RPMI7951 (cell line): ENCODE results near the gene TSPAN6. TPM values are rescaled to one million over a fixed set of nuclear protein-coding genes. Genes with fewer than 3 reads are reported as not detected.

Experiments used
- DNase-seq: peaks from one replicate; pipeline ENCODE4 v3.0.0-alpha.2; 2012; ENCODE audit warnings: low read depth
- total RNA-seq: library from RNA; depleted of rRNA; stranded (reverse); fragments of >200 nt; shearing (Covaris generic); gene quantifications from 2 replicates; pipeline ENCODE4 v1.2.3, GENCODE V29; 2014

Gene TSPAN6
- total RNA-seq, 1 experiment from 2014 or later = 24.2 TPM

DNA sequence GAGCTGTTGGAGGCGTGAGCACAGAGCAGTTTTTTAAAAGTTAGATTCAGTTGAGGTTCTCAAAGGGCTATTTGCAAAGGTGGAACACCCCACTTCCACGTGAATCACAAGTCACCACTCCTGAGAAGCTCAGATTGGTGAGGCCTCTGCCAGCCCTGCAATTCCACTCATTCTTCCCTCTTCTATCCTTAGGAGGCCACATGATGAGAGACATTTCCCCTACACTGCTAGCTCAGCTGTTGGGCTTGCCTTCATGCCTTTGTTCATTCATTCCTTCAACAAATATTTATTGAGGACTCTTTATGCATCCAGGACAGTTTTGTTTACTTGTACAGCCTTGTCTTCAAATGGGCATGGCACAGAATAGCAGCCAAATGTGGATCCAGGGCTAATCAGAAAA is 11.1 kb upstream of the TSPAN6 start:
- no peak for DNase-seq

DNA sequence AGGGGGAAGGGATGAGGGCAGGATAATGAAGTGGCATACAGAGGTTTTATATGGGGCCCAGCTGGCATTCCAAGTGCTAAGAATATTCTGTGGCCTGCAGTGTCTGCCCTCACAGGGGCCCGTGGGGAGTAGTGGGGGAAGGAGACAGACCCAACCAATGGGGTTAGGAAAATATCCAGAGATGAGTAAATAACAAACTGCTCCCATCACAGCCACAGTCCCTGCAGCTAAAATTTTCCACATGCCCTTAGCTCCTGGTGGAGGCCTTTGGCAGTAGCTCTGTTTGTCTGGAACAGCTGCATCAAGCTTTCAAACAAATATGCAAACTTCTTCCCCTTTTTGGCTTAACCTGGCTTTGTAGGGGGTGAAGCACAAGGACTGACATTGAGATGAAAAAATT is 10.5 kb upstream of the TSPAN6 start:
- DNase-seq = peak; percentile 59

DNA sequence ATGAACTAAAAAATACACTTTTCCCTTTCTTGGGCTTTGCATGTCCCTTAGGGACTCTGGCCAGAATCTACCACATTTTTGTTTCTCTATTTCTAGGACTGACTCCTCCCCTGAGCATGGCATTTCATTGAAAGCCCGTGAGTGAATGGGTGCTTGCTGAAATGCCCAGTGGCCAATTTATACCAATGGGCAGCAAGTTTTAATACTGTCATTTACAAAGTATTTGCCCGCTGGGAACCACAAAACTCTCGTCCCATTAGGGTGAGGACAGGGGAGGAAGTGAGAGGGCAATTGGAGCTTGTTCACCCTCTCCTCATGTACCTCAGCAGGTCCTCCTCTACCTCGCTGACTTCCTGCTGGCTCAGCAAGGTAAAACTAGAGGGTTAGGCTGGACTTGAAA is 8.5 kb upstream of the TSPAN6 start:
- DNase-seq = peak; percentile 37

DNA sequence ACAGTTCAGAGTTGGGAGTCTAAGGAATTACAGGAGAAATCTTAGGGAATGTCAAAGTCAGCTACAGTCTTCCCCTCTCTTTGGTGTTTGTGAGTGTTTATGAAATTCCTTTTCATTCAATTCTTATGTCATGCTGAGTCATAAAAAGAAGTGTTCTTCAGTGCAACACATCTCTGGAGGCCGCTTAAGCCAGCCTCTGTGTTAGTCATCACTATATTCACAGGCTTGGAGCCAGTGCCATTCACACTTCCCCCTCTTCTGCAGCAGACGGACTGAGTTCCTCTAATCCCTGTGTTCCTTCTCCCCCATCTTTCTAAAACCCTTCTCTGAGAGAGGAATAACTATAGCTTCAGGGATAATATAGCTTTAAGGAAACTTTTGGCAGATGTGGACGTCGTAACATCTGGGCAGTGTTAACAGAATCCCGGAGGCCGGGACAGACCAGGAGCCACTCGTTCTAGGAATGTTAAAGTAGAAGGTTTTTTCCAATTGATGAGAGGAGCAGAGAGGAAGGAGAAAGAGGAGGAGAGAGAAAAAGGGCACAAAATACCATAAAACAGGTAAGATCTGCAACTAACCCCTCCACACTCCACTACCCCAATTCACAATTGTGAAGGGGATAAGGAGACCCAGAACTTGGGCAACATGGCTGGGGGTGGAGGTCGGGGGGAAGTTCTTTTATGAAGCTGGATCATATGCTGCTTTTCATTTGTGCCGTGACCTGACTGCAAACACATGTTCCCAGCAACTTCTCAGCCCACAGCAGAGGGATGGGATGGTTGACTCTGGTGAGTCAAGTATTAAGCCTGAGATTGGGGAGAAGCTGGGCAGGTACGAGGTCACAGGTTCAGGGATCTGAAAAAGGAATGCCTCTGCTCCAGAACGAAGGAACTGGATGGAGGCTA is 7.6 kb upstream of the TSPAN6 start, which contains the start of gene SRPX2:
Gene SRPX2, plus strand, starts transcription at position 244 of the 905 bp plus-strand sequence. CDS start 2,124 bp downstream, outside the sequence.
- DNase-seq = peak; percentile 80

DNA sequence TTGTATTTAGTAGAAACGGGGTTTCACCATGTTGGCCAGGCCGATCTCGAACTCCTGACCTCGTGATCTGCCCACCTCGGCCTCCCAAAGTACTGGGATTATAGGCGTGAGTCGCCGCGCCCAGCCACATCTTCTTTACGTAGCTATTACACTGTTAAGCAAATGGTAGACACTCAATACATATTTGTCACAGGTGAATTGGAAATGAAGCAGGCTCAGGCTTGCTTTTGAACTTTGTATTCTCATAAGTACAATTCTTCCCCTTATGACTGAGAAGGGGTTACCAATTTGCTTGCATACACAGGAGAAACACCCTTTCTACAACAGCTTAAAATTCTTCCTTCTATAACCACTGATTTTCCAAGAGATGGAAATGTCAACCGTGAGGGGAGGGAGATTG is 6.6 kb upstream of the TSPAN6 start:
- DNase-seq = no peak

DNA sequence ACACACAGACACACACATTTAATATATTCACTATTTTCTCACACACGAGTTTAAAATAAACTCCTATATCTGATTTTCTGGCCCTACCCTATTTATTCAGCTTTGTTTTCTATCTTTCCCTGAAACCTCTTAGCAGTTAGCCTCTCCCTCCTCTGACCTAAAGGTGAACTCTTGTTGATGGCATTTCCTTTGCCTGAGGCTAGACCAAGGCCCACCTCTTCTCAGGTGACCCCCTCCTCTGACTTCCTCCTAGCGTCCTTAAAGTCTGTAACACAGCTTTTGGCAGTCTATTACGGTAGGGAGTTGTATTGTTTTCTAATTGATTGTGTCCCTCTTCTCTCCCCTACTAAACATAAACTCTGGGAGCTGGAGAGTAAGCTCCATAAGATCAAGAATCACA is 5.7 kb upstream of the TSPAN6 start:
- DNase-seq = no peak

DNA sequence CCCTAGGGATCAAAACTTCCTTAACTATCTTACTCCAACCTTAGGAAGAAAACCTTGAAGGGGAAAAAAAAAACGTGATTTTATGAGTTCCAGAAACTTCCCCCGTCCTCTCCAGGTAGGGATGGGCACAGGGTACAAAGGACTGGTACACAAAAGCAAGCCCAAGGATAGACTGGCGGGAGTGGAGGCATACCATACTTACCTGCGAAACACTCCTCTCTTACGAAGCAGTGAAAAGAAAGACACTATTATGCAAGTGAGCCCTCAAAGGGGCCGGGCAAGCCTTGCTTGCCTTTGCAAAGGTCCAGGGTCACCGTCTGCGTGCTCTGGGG is 651 bp downstream of the TSPAN6 start:
- no peak for DNase-seq

DNA sequence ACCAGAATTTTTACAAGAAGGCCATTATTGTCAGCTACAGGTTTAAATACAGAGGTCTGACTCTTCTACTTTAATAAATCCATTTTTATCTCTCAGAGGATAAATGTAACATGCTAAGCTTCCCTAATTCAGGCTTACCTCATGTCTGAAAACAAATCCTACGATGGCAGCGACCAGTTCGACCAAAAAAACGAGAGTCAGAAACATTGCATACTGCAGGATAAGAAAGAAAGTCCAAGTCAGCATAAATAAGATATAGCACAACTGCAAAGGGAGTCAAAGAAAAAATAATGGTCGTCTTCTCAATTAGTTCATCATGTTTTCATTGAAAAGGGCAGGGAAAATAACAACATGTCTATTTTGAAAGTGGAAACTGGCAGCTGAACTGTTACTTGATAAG is 1.6 kb downstream of the TSPAN6 start:
- DNase-seq = no peak

DNA sequence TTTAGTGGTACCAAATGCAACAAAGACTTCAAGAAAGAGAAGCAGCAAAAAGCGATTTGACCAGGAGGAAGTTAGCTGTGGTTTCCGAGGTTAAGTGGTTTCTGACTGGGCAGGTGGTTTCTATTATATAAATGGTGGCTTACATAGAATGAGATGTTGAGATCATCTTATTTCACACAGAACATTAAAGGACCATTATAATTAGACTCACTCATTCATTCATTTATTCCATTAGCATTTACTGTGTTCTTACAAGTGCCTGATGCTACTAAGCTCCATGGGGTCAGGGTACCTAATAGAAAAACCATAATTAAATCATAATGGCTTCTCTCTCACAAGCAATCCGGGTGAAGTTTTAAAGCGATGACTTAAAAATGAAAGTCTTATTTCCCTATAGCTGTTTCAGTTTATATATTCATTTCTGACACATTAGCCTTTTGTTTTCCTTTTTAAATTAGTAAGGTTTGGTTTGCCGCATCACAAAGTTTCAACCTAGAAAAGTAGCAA is 10.6 kb downstream of the TSPAN6 start:
- peak; percentile 21 for DNase-seq

DNA sequence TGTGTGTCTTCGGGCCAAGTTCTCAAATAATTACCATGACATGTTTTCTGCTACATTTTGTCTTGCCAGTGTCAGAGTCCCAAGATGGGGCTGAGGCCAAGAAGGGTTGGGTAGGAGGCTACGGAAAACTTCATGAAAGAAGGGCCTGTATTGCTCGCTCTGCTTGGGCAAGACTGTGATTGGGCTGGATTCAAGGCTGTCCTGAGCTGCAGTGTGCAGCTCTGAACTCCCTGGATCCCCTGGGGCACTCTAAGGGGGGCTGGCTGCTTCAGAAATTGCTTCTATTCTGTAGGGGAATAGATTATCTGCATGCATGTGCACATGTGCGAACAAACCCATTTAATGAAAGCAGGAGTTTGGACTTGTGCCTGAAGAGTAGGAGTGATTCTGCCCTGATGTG is 13.6 kb downstream of the TSPAN6 start:
- DNase-seq = no peak

DNA sequence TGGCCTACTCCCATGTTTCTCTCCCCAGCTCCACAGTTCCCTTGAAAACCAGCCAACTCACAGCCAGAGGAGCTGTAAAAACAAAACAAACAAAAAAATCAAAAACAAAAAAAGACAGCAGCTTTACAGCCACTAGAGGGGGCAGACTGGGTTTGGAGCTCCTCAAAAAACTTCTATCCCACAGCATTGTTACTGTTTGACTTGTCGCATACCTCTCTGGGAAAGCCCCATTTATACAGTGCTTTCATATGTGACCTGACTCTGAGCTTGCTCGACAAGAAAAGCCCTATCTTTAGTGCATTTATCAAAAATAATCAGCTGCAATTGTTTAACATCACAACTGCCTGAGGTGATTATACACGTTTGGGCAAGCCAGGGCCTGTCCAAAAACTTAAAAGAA is 21.6 kb downstream of the TSPAN6 start:
- DNase-seq = peak; percentile 46

DNA sequence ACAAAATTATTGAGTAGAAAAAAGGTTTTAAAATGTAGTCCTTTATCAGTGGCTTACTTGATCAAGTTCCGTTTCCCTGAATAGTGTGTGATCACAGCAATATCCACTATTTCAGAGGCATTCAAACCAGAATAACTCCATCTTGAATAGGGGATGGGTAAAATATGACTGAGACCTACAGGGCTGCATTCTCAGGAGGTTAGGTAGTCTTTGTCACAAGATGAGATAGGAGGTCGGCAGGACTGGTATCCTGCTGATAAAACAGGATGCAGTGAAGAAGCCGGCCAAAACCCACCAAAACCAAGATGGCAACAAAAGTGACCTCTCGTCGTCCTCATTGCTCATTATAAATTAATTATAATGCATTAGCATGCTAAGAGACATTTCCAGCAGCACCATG is 24.7 kb downstream of the TSPAN6 start:
- no peak for DNase-seq

DNA sequence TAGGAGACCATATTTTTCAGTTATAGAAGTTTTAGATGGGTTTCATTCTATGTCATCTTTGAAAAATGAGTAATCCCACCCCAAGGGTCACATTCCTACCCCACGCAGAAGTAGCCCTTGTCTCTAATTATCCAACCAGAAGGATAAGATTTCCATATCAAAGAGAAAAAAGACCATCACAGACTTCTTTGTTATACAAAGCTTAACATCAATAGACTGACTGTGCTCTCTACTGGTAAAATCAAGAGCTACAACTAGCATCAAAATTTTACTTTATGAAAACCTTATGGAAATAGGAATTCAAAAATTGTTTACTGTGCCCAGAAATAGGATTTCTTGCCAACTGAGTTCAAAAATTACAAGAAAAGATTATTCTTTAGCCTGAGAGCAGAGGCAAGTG is 27.0 kb downstream of the TSPAN6 start:
- DNase-seq = no peak

DNA sequence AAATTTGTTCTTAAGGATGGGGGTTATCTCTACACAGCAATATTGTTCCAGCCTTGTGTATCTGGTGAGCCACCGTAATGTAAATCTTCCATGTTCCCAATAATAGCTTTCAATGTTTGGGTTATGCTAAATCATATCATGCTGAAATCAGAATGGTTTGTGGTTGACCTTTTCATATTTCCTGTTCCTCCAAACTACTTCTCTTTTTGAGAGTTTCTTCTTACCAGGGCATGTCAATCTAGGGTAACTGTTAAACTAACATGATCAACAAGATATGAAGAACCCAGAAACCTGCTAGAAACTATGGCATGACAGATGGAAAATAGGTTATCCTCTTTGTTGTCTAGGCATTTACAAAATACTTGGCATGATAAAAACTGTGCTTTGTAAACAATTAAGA is 29.9 kb downstream of the TSPAN6 start:
- no peak for DNase-seq

DNA sequence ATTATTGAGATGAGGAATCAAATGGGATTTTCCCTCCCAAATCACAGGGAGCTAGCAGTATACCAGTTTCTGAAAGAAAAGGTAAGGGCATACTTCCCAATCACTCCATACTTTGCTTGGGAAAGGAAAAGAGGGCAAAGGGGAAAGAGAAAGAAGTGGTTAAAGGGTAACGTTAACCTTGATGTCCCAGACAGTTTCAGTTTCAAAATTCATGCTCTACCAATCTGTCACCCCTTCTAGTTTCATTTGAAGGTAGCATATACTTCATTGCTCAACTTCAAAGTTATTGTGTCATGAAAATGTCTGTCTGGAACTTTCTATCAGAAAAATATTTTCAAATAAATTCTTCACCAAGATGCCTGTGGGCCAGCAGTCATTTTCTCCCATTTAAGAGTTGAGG is 35.8 kb downstream of the TSPAN6 start:
- DNase-seq = no peak

DNA sequence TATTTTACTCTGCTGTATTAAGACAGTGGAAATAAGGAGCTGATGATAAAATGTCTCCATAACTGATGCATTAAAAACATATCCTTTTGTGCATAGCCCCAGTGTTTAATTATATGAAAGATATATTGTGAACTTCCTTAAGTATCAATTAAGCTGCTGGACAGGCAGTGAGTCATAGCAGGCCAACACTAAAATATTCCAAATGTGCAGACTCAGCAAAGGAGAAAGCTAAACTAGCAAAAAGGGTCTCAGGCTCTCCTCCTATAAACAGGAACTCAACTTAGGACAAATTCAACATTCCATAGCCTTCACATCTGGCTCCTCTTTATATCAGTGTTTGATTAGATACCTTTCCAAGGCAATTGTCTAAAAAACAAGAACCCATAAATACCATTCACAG is 36.3 kb downstream of the TSPAN6 start:
- DNase-seq = no peak

DNA sequence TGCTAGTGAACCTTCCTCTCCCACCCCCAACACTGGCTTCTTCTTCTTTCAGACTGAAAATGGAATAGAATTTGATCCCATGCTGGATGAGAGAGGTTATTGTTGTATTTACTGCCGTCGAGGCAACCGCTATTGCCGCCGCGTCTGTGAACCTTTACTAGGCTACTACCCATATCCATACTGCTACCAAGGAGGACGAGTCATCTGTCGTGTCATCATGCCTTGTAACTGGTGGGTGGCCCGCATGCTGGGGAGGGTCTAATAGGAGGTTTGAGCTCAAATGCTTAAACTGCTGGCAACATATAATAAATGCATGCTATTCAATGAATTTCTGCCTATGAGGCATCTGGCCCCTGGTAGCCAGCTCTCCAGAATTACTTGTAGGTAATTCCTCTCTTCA is 37.1 kb downstream of the TSPAN6 start:
- no peak for DNase-seq

DNA sequence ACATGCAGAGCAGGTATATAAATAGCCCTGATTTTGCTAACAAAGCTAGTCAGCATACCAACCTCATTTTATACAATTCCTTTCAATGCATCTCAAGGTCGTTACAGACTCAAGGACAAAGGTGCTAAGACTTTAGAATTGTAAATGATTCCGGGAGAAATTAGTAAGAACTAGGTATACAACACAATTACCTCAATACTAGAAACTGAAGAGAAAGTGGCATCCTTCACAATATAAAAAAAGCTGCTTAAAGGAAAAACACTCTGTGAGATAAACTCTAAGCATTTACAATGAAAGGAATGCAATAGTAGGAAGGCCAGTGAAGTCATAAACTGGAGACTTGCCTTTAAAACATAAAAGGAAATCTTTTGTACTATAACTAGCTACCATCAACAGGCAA is 40.0 kb downstream of the TSPAN6 start:
- DNase-seq = no peak

DNA sequence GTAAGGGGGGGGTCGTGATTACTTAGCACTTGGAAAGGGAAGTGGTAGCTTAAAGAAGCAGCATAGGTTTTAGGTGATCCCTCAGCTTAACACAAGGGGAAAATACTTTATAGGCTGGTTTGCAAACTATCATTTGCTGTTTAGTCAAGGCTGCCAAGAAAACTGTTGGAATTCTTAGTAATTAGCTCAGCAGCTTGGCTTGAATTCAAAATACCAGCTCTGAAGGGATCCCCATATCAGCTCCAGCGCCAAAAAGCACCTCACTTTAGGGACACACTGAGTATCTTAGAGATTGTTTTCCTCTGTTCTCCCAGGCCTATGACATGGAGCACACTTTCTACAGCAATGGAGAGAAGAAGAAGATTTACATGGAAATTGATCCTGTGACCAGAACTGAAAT is 43.0 kb downstream of the TSPAN6 start:
- no peak for DNase-seq

DNA sequence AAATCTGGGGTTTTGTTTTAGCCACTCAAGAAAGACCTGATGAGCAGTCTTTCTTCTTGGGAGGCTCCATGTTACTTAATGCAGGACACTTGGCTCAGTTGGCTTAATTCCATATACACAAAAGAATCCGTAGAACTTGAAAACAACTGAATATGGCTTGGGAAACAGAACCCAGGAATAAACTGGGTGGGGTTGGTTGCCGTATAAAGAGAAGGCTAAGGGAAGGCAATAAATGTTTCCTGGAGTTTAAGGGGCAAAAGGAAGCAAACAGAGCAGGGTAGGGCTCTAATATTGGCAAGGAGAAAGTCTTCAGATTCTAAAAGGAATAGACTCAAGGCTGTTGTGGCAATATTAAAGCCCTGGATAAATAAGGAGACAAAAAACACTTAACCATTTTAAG is 43.5 kb downstream of the TSPAN6 start:
- no peak for DNase-seq

DNA sequence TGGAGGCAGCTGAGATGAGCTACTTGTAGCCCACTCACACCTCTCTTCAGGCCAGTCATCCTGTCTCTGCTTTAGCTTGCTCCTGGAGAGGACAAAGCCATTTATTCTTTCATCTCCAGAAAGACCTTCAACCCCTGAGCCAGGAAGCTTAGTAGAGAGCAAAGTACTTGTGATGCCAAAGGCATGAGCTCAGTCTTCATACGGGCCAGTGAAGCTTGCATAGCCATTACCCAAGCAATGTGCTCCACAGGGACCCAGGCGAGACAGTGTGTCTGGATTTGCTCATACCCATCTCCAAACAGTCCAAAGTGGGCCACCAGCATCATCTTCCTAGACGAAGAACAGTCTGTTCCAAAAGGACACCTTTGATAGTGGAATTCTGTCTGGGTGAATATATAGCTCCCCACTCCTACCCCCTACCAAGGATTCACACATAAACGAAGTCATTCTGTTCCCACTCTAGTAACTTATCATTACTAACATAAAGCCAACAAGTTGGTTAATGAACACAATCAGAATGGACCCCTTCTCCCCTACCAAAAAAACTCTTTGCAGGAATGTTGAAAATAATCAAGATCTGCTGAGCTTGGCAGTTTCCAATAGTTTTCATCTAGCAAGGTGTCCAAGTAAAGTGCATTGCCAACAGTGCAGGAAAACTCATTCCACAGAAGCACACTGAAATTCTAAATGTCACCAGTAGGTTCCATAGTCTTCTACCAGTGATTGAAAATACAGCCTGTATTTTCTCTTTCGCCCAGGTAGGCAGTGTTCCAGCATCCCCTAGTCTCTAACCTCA is 45.2 kb downstream of the TSPAN6 start:
- DNase-seq = no peak

DNA sequence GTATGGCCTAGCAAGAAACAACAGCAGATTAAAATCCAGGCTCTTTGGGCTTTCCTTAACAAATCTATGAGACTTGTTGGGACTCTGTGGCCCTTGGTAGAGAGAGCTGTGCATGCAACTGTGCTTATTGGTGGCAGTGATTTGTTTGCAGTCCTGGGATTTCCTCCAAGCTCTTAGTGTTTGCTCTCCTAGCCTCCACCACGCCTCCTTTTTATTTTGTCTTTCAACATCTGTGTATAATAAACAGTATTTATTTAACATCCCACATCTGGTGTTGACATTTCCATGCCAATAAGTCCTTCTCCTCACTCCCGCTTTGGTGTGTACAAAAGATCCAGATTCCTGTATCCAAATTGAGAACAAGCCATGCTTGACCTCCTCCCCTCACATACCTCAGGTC is 48.7 kb downstream of the TSPAN6 start:
- DNase-seq = no peak

DNA sequence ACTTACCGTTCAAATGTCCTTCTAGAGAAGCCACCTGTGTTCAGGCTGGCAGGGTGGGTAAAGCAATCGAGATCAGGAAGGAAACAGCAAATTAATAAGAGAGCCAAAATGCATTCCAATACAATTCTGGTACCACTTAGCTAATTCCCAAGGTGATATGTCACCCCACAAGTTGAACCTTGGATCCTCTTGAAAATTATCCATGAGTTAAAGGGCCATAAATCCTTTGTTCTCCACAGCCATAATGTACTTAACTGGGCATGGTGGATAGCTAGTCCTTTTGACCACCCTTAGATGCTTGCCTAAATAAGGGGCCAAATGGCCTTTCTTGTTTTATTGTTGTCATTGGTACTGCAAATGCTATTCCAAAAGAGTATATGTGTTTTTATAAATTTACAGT is 49.9 kb downstream of the TSPAN6 start:
- DNase-seq = no peak
